Ovary (tissue), 3 donors: Measurements from ENCODE around the gene CTTN.

Source experiments
- POLR2A ChIP-seq: fragments of 450-650 bp; IDR thresholded peaks from one replicate; pipeline ENCODE4 v1.6.1; 2017; ENCODE audit warnings: antibody characterized with exemption, mild to moderate bottlenecking, moderate library complexity
- TF ChIP-seq, protein P1 (sequence below), 3 donors: fragments of 450-650 bp in 2 of 3; fragments of 200-600 bp in 1 of 3; IDR thresholded peaks; one replicate each; pipeline versions ENCODE4 v1.5.1 to v1.8.0; 2016 to 2022; ENCODE audit warnings: antibody characterized with exemption in 3 of 3, mild to moderate bottlenecking in 1 of 3
- donor health status: DM: no; HTN: no; CAD: no.

DNA sequence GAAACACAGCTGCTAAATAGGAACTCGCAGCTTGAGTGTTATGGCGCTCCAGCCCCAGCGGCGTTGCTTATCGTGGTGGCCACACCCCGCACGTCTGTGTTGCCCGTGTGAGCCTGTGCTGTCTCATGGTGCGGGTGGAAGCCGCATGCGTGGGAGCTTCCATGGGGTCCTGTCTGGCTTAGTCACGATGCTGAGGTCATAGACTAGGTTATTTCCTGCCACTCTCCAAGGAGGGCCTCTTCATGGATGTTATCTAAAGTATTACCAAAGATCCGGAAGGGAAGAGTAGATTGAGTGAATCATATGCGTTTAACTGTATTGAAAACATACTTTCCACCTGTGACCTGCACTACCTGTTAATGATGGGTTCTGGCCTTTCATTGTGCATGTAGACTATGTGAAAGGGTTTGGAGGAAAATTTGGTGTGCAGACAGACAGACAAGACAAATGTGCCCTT lies 21.7 kb downstream of the CTTN start:
- TF ChIP-seq, protein P1, sequence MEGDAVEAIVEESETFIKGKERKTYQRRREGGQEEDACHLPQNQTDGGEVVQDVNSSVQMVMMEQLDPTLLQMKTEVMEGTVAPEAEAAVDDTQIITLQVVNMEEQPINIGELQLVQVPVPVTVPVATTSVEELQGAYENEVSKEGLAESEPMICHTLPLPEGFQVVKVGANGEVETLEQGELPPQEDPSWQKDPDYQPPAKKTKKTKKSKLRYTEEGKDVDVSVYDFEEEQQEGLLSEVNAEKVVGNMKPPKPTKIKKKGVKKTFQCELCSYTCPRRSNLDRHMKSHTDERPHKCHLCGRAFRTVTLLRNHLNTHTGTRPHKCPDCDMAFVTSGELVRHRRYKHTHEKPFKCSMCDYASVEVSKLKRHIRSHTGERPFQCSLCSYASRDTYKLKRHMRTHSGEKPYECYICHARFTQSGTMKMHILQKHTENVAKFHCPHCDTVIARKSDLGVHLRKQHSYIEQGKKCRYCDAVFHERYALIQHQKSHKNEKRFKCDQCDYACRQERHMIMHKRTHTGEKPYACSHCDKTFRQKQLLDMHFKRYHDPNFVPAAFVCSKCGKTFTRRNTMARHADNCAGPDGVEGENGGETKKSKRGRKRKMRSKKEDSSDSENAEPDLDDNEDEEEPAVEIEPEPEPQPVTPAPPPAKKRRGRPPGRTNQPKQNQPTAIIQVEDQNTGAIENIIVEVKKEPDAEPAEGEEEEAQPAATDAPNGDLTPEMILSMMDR (IDR thresholded peaks at IDR 0.05) = no peak
- no peak for TF ChIP-seq POLR2A
